K562 (cell line): ENCODE data around the gene HOXD9. TPM values are rescaled to one million over a fixed set of nuclear protein-coding genes. Genes with fewer than 3 reads are reported as not detected.

Experiments used
- ARID3A ChIP-seq: IDR thresholded peaks from 2 replicates; pipeline ENCODE4 v1.6.1; 2012; ENCODE audit warnings: low read depth, low read length, improper control_type of control experiment, borderline replicate concordance
- DNMT1 ChIP-seq: fragments of 450-650 bp; IDR thresholded peaks from 2 replicates; pipeline ENCODE4 v1.6.1; 2016; ENCODE audit warnings: antibody characterized with exemption, mild to moderate bottlenecking
- FUS ChIP-seq: fragments of 200-400 bp; formaldehyde crosslinking; optimal IDR thresholded peaks from 2 replicates; pipeline ENCODE3; 2017; ENCODE audit warnings: low read depth, low read length
- GMEB1 ChIP-seq: fragments of 250-450 bp; sonication (Bioruptor Pico); IDR thresholded peaks from 2 replicates; pipeline ENCODE4 v1.4.0; 2020; ENCODE audit warnings: mild to moderate bottlenecking
- MCM2 ChIP-seq: fragments of 450-650 bp; IDR thresholded peaks from 2 replicates; pipeline ENCODE4 v1.6.1; 2017; ENCODE audit warnings: low read depth, mild to moderate bottlenecking
- REST ChIP-seq, 2 experiments: fragments of 450-650 bp; formaldehyde crosslinking in 1 of 2; IDR thresholded peaks; 2 replicates each; pipeline versions ENCODE4 v1.4.0 to v1.6.1; 2014 to 2020; ENCODE audit warnings: mild to moderate bottlenecking in 2 of 2, borderline replicate concordance in 1 of 2, low read depth in 1 of 2
- SIN3B ChIP-seq: fragments of 450-650 bp; IDR thresholded peaks from 2 replicates; pipeline ENCODE4 v1.6.1; 2017; ENCODE audit warnings: low read depth, mild to moderate bottlenecking, moderate library complexity
- STAT5A ChIP-seq: IDR thresholded peaks from 2 replicates; pipeline ENCODE4 v1.6.1; 2012; ENCODE audit warnings: low read length, inconsistent platforms, borderline replicate concordance
- ZMIZ1 ChIP-seq, 2 experiments: fragments of 150-350 bp in 1 of 2; IDR thresholded peaks; 2 replicates each; pipeline ENCODE4 v1.6.1; 2012 to 2016; ENCODE audit warnings: low read depth in 2 of 2, low read length in 2 of 2, mild to moderate bottlenecking in 1 of 2, moderate library complexity in 1 of 2
- ZNF24 ChIP-seq: fragments of 450-650 bp; IDR thresholded peaks from 2 replicates; pipeline ENCODE4 v1.6.1; 2016
- ZNF444 ChIP-seq: fragments of 250-450 bp; sonication (Bioruptor Pico); IDR thresholded peaks from 2 replicates; pipeline ENCODE4 v1.4.0; 2020; ENCODE audit warnings: mild to moderate bottlenecking, moderate library complexity
- polyA plus RNA-seq, 8 experiments: library from polyadenylated mRNA; depleted of rRNA in 4 of 8; stranded (reverse) in 5 of 8; unstranded in 3 of 8; fragments of >200 nt; fragmentation: Nextera tagmentation in 2 of 8; fragmentation: Illumina TruSeq in 1 of 8; extraction: Ambion mirVana in 2 of 8; extraction: Trizol in 1 of 8; gene quantifications; 2 replicates each; pipeline versions ENCODE4 v1.2.1 to v1.2.3, GENCODE V29; 2011 to 2014; ENCODE audit warnings: inconsistent platforms in 1 of 8, missing spikeins in 1 of 8
- total RNA-seq, 7 experiments: library from RNA; depleted of rRNA in 6 of 7; stranded (reverse); fragments of >200 nt in 6 of 7; fragmentation: Illumina TruSeq in 2 of 7; extraction: Trizol in 2 of 7; gene quantifications; 2 replicates each; pipeline versions ENCODE4 v1.2.1 to v1.2.3, GENCODE V29; 2011 to 2021; ENCODE audit warnings: low replicate concordance in 1 of 7

The HOXD9 gene
- total and polyA plus RNA-seq, 9 of the 15 experiments (the other 6 are each of a cell fraction or from before 2014, with no cell fraction given) = not detected

- 0 out of 2 replicates have a peak, but pooled peaks have one; percentile 10 for TF ChIP-seq REST (IDR thresholded peaks at IDR 0.05; ENCODE audit: borderline replicate concordance)
- no peak for TF ChIP-seq REST (CRISPR knock-in tag; IDR thresholded peaks at IDR 0.05; ENCODE audit: low read depth)
- no peak for TF ChIP-seq GMEB1 (CRISPR knock-in tag)
- TF ChIP-seq FUS = no peak
- no peak for TF ChIP-seq SIN3B
- no peak for TF ChIP-seq ARID3A
- TF ChIP-seq ZMIZ1 (IDR thresholded peaks at IDR 0.05; ENCODE audit: low read depth in 2 of 2, low read length in 2 of 2) = no peak
- no peak for TF ChIP-seq DNMT1
- TF ChIP-seq ZNF444 = no peak
- no peak for TF ChIP-seq MCM2
- TF ChIP-seq ZNF24 = no peak
- TF ChIP-seq STAT5A = no peak
Measured at GRCh38 chr2:176115883-176116813, 6.4 kb upstream of the HOXD9 start, which contains the start of gene HOXD10 (continued).
